Cortex of kidney (tissue), 1 donor: Measurements from ENCODE around the gene MCAT.
"Not testable (repeated sequence)": the region's sequence is repeated elsewhere in the genome, so short reads cannot be mapped to it uniquely, and the experiment has no call there.

Source experiments
- DNase-seq: peaks from one replicate; lab custom pipeline; 2025; lab: John Stamatoyannopoulos, UW

Gene MCAT

DNA sequence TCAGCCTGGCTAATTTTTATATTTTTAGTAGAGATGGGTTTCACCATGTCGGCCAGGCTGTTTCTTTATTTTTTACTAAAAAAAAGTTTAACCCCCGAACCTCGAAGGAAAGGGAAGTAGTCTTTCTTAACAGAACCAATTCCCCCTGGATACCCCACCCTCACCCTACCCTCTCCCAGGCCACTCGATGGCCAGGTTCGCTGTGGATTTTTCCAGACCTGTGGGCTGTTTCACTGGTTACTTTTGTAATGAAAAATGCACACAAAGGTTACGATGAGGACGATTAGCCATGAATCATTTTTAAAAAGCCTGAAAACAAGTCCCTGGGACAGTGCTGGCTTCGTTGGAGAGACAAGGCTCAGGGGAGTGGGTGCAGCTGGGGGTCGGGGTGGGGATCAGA lies 10.7 kb upstream of the MCAT start:
- no peak for DNase-seq

DNA sequence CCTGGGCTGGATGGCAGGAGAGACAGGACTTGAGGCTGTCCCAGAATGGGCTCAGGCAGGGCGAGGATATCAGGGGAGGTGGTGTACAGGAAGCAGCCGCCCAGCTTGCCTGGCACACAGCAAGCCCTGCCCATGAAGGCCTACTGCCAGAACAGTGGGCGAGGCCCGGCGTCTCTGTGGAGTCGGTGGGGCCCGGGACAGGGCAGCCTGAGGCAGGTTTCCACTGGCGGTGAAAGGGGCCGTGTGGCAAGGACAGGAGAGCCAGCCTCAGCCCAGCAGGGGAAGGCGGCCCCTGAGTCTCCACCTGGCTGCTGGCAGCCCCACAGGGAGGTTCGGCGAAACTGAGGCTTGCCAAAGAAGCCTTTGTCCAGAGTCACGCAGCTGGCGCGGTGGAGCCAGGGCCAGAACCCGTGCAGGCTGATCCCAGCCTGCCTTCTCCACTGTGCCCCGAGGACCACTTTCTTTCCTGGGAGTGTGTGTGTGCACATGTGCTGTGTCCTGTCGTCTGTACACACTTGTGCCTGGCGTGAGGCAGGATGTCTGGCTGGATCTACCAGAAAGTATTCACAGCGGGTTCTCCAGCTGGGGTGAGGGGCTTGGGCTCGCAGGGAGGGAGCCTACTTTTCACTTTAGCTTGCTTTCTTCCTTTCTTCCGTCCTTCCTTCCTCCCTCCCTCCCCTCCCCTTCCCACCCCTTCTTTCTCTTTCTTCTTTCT lies 9.3 kb upstream of the MCAT start:
- no peak for DNase-seq

DNA sequence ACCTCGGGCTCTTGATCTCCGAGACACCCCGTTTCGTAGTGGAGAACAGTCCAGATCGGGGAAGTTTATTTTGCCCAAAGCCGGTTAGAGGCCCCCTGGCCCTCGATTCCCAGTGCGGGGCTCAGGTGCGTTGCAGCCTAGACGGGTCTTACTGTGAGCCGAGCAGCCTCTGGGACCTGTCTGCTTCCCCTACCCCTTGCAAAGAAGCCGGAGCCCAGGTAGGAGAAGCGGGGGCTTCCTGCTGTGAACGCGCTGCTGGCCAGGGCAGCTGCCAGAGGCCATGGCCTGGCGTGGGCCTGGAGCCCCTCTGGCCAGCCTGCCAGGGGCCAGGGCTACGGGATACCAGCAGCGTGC lies 8.8 kb upstream of the MCAT start:
- DNase-seq = no peak

DNA sequence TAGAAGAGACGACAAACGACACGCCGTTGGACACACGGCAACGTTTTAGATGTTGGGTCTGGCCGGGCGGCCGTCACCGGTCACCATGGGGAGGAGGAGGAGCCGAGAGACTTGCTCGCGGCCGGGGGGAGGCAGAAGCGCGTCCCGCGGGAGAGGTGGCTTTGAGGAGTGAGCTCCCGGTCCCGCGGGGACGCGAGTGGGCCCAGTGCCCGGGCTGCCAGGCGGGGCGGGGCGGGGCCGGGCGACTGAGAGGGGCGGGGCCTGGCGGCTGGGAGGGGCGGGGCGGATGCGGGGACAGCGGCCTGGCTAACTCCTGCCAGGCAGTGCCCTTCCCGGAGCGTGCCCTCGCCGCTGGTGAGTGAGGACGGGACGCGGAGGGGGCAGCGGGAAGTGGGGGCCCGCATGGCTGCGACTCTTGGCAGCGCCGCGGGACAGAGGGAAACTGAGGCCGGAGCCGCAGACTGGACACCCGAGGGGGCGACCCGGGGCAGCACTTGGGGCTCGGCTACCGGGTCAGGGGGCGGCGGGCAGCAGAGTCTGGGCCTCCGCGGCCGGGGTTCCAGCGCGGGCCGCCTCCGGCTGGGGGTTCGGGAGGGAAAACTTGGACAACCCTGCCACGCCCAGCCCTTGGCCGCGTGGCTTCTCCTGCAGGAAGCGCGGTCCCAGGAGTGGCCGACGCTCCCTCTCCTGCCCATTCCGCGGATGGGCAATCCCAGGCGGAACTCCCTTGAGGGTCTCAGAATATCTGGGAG lies 8.2 kb upstream of the MCAT start, which contains the start of gene TSPO:
Gene TSPO (plus strand): TSS at position 309 of the 752 bp plus-strand sequence. CDS start 7,680 bp downstream, outside the sequence.
- DNase-seq = no peak

DNA sequence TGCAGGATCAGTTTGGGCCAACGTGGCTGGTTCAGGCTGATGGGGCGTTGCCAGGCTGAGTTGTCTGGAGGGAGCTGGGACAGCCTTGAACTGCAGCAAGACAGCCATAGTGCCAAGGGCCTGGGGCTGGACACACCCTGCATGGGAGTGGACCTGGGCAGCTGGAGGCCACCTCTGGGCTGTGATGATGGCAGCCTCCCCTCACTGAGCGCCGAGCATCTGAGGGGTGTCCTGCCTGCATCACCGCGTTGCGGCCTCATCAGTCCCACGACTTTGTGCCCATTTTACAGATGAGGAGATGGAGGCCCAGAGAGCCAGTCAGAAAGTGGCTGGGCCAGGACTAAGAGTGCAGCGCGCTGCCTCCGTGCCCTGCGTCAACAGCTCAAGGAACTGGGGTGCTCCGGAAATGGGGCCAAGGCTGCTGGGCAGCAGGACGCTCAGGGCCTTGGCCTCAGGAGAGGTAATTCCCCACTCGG lies 7.6 kb upstream of the MCAT start:
- DNase-seq = no peak

DNA sequence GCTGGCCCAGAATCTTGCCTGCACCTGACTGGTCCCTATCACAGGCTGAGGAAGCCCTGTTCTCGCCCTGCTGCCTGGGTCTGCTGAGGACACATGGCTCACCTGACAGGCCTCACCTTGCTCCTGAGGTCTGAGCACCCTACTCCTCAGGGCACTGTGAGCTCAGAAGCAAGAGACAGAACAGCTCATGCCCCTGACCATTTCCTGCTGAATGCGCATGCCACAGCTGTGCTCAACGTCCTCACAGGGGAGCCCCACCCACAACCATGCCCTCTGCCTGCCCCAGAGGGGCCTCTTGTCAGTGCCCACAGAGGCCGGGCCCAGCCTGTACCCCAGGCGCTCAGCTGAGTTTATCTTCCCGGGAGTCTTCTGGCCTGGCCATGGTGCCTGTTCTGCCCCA lies 5.4 kb upstream of the MCAT start:
- no peak for DNase-seq

DNA sequence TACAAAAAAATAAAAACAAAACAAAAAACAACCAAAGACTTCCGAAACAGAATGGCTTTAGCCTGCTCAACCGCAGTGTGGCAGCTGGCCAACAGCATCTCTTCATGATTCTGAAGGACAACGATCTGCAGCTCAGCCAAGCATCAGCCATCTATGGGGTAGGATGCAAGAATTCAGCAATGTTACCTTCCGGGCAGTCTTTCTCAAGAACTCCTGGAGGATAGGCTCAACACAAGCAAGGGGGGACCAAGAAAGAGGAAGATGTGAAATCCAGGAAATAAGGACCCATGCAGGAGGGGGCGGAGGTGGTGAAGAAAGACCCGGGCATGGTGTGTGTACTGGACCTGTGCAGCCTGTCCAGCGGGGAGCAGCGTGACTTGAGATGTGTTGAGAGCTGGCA lies 4.6 kb upstream of the MCAT start:
- DNase-seq = no peak

DNA sequence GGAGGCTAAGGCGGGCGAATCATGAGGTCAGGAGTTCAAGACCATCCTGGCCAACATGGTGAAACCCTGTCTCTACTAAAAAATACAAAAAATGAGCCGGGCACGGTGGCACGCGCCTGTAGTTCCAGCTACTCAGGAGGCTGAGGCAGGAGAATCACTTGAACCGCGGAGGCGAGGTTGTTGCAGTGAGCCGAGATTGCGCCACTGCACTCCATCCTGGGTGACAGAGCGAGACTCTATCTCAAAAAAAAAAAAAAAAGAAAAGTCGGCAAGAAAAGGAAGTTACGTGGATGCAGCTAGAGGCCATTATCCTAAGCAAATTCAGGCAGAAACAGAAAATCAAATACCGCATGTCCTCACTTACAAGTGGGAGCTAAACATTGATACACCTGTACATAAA lies 3.1 kb upstream of the MCAT start:
- not testable (repeated sequence) for DNase-seq

DNA sequence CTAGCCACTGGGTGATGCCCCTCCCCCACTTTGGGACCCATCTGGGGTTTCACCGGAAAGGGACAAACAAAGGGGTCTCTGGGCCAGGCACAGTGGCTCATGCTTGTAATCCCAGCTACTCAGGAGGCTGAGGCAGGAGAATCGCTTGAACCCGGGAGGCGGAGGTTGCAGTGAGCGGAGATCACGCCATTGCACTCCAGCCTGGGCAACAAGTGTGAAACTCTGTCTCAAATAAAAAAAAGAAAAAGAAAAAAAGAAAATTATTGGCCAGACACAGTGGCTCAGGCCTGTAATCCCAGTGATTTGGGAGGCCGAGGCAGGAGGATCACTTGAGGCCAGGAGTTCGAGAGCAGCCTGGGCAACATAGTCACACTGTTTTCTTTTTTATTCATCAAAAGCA lies 2.2 kb upstream of the MCAT start:
- not testable (repeated sequence) for DNase-seq

DNA sequence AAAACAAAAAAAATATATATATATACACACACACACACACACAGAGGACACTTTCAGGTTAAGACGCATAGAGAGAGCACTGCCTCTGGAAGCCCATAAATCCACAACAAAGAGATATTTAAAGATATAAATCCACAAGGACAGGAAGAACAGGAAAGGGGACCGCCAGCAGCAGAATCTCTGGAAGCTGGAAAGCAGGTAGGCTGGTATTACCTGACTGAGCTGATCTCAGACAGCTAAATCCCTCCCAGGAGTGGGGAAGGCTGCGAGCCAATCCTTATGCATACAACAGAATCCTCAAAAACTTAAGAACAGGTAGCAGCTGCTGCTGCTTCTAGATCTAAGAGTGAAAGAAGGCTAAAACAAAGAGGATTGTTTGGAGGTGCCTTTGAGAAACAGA lies 1.8 kb upstream of the MCAT start:
- DNase-seq = no peak

DNA sequence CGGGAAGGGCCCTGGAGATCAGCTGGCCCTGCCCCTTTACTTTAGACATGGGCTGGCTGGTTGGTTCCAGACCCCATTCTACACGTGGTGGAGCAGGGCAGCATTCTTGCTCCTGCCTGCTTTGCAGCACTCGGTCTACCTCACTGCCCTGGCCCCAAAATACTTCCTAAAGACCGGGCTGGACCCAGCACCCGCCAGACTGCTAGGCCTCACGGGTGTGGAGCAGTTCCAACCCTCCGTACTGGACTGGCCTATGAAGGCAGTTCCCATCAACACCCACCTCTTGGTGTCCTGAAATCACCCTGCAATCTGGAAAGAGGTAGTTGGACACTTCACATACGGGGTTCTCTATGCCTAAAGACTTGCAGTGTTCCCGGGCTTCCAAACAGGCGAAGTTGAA lies 6.4 kb downstream of the MCAT start:
- no peak for DNase-seq

DNA sequence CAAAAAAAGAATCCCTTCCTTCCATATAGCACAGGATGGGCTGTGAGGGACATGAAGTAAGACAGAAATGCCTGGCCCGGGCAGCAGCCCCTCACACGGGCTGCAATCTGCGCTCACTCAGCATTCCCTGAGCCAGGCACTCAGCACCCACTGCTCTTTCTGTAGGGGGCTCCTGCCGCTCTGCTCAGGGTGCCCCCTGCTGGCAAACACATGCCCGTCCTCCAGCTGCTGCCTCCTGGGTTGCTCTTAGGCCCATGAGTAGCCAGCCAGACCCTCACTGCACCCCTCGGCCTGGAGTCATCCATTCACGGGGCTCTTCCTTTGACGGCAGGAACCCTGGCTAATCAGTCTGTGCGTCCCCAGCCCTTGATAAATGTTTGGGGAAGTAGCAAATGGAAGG lies 6.9 kb downstream of the MCAT start:
- no peak for DNase-seq

DNA sequence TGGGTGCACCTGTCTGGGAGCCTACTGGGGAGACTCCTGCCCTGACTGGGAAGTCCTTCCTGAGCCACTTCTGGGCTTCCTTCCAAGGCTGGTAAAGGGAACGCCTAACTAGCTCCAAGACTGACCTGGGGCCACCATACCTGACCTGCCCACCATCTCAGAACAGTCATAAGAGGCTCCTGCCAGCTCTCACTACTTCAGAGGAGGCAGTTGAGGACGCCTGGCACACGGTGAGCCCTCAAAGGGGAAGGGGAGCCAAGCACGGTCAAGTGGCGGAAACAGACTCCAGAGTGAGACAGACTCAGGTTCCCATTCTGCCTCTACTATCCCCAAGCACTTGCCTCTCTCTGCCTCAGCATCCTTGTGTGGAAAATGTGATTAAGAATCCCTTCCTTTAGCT lies 7.6 kb downstream of the MCAT start:
- no peak for DNase-seq

DNA sequence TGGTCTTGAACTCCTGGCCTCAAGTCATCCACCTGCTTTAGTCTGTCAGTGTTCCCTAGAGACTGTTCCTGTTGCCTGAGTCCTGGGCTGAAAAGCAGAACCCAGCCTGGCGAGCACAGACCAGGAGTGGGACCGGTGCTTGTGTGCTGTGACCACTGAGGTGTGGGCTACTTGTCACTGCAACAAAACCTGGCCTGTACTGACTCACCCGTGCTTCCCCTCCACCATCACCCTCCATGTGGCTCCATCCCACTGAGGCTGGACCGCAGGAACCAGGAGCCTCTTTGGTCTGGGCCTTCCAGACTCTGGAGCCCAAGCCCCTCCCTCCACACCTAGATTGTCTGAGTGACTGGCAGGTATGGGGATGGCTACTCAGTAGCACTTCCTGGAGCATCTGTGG lies 8.6 kb downstream of the MCAT start:
- no peak for DNase-seq

DNA sequence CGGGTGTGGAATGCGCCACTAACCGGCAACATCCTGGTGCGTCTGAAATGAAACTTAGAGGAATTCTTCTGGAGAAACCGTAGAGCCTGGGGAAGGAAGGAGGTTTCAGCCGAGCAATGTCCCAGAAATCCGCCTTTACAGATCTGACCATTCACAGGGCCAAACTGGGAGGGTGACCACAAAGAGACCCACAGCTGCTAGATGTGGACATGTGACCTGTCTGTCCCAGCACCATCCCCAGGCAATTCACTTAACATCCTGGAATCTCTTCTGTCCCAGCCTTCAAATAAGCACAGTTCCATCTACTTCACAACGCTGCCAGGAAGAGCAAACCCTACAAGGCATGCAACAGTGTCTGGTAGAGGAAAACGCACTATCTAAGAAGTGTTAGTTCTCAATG lies 9.8 kb downstream of the MCAT start:
- no peak for DNase-seq

DNA sequence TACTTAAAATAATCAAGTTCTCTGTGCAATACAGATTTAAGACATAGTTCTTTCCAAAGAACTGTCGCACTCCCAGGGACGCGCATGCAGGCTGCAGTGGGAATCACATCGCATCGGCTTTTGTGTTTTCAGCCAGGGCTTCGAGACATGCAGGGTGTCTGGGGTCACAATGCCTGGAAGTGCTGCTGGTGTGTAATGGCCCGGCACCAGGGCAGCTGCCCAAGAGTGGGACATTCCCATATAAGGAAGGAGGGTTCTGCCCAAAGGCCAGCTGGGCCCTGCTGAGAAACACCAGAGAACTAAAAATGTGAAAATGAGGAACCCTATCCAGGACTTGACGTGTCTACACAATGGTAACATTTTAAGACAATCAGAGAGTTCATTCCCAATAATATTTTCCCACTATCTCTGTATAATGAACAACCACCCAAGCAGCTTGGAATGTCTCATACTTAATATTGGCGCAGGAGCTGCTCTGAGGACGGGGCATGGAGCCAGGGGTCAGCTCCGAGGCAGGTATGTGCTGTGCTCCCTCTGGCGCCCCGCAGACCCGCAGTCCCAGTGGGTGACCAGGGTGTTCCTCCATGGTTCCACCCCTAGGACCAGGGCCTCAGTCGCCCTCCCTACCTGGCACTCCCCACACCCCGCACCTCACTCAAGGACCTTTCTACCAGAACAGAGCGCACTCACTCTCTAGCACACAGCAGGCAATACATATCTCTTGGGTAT lies 11.3 kb downstream of the MCAT start:
- DNase-seq = no peak

DNA sequence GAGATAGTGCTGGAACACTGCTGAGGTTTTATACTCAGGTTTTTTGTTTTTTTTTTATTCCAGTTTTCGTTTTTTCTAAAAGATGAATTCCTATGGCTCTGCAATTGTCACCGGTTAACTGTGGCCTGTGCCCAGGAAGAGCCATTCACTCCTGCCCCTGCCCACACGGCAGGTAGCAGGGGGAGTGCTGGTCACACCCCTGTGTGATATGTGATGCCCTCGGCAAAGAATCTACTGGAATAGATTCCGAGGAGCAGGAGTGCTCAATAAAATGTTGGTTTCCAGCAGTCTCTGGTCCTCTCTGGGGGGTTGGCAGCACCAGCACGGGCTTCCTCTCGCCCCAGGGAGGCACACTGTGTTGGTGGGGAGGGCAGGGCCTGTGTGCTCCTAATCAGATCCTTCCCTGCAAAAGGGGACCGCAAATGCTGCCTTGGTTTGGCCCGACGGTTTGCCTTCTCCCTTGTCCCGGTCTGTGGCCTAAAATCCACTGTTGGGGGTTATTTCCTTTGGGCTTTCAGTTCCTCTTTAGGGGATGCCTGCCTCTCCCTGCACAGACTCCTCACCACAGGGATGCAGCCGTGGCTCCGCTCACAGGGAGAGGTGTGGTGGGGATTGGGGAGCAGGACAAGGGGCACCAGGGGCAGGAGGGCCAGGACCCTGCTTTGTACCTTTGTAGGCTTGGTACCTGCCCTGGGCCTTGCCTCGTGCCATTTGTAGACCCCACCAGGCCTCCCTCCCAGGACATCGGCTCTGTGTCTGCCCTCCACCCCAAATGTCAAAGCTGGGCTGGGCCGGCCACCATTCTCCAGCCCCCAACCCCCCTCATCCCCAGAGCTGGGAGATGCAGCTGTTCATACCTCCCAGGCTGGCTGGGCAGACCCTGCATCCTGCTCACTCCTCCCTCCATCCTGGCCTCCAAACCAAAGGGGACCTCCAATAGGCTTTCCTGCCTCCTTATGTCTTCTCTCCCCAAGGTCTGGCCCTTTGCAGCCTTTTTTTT lies 13.5 kb downstream of the MCAT start:
- DNase-seq = no peak

DNA sequence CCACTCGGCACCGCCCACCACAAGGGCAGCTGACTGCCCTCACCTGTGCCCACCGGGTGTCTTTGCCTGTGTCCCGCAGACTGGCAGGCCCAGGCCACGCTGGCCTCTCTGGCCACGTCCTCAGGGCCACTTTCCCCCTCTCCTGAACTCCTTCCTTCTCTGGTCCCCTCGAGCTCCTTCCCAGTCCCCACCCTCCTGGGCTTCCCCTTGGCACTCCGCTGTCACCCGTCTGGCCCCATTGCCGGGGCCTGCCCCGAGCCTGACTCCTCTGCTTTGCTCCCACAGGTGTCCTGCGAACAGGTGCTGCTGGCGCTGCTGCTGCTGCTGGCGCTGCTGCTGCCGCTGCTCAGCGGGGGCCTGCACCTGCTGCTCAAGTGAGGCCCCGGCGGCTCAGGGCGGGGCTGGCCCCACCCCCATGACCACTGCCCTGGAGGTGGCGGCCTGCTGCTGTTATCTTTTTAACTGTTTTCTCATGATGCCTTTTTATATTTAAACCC lies 14.2 kb downstream of the MCAT start:
- DNase-seq = no peak

DNA sequence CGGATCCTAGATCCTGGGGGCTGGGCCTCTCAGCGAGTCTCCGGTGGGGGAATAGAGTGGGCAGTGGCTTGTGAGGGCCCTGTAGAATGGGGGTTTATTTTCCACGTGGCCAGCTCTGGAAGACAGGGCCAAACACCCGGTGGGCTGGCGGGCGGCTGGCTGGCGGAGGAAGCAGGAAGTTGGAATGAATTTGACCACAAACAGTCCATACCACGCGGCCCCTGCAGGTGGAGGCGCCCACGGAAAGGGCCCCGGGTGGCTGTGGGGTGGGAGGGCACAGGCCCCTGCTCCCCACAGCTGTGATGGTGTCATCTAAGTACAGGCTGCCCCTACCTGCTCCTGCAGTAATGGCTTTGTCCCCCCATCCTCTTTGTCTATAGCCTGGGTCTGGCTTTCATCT lies 15.1 kb downstream of the MCAT start:
- no peak for DNase-seq

DNA sequence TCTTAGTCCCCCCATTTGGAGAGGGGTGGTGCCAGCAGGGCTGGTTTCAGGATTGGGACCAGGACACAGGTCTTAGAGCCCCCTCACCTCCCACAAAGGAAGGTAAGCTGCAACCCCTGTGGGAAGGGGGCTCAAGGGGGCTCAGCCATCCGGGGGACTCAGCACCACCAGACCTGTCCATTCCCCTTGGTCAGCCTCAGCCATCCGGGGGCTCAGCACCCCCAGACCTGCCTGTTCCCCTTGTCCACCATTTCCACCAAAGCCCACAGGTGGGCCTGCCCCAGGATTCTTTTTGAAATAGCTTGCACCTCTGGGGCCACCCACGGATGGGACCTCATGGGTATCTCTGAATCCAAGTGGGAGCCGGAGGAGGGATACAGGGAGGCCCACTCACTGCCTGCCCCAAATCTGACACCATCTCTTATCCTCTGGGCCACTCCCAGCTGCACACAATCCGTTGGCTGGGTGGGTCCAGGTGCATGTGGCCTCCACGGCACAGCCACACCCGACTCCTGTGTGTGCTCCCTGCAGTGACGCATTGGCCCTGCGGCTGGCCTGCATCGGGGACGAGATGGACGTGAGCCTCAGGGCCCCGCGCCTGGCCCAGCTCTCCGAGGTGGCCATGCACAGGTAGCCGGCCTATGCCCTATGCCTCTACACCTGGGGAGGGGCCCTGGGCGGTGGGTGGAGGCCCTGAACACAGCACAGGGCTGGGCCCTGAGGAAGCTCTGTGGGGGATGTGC lies 15.9 kb downstream of the MCAT start:
- no peak for DNase-seq
